HG03175 (cell line): ENCODE measurements around the gene RNF150.
A peak's percentile ranks its signal among the peaks of the same experiment; 100 is the strongest.

ENCODE experiments used
- ATAC-seq: cut with Tn5 transposase; IDR thresholded peaks from one replicate; pipeline ENCODE4 v1.9.1; 2021; ENCODE audit warnings: mild to moderate bottlenecking, moderate library complexity; ENCODE audit not compliant: unreplicated experiment

Gene RNF150

GRCh38 chr4:141132072-141132708, 1.1 kb downstream of the RNF150 start:
- ATAC-seq = no peak

- ATAC-seq = no peak
Observed at GRCh38 chr4:141131723-141132071, 1.6 kb downstream of the RNF150 start.

- ATAC-seq = no peak
Observed at GRCh38 chr4:141130947-141131605, 2.2 kb downstream of the RNF150 start.

GRCh38 chr4:141127884-141128283, 5.4 kb downstream of the RNF150 start:
- no peak for ATAC-seq

- ATAC-seq = no peak
Observed at GRCh38 chr4:141126769-141127168, 6.5 kb downstream of the RNF150 start.

GRCh38 chr4:141124224-141124623, 9.0 kb downstream of the RNF150 start:
- no peak for ATAC-seq

GRCh38 chr4:141121768-141122454, 11.4 kb downstream of the RNF150 start:
- ATAC-seq = peak; percentile 86

GRCh38 chr4:141121101-141121500, 12.2 kb downstream of the RNF150 start:
- no peak for ATAC-seq

GRCh38 chr4:141120036-141120593, 13.2 kb downstream of the RNF150 start:
- ATAC-seq = no peak

GRCh38 chr4:141119071-141119470, 14.2 kb downstream of the RNF150 start:
- no peak for ATAC-seq

GRCh38 chr4:141118381-141118780, 14.9 kb downstream of the RNF150 start:
- no peak for ATAC-seq

- ATAC-seq = no peak
Observed at GRCh38 chr4:141117935-141118334, 15.3 kb downstream of the RNF150 start.

- ATAC-seq = no peak
Observed at GRCh38 chr4:141109983-141110382, 23.3 kb downstream of the RNF150 start.

GRCh38 chr4:141107927-141108326, 25.3 kb downstream of the RNF150 start:
- no peak for ATAC-seq

GRCh38 chr4:141102367-141102766, 30.9 kb downstream of the RNF150 start:
- ATAC-seq = no peak

- ATAC-seq = no peak
Observed at GRCh38 chr4:141101511-141101910, 31.8 kb downstream of the RNF150 start.

- ATAC-seq = no peak
Observed at GRCh38 chr4:141099326-141099725, 33.9 kb downstream of the RNF150 start.

GRCh38 chr4:141098163-141098562, 35.1 kb downstream of the RNF150 start:
- no peak for ATAC-seq

GRCh38 chr4:141090473-141090872, 42.8 kb downstream of the RNF150 start:
- no peak for ATAC-seq

GRCh38 chr4:141081921-141082395, 51.3 kb downstream of the RNF150 start:
- ATAC-seq = no peak

- ATAC-seq = no peak
Observed at GRCh38 chr4:141080668-141081067, 52.6 kb downstream of the RNF150 start.
